ENCODE measurements around the gene ENTPD7.

Gene ENTPD7

GRCh38 chr10:99652800-99653390 lies 6.4 kb upstream of the ENTPD7 start:
- no peak for DNase-seq

- no peak for DNase-seq
These were observed 4.7 kb upstream of the ENTPD7 start for GRCh38 chr10:99654390-99655175.

- DNase-seq = no peak
These were observed 2.9 kb upstream of the ENTPD7 start for GRCh38 chr10:99656199-99657064.

- peak; percentile 13 for DNase-seq
These were observed 683 bp upstream of the ENTPD7 start for GRCh38 chr10:99658622-99659030.

- DNase-seq = peak; percentile 5
These were observed 608 bp downstream of the ENTPD7 start for GRCh38 chr10:99659868-99660366.

- DNase-seq = no peak
These were observed 1.5 kb downstream of the ENTPD7 start for GRCh38 chr10:99660662-99661376.

GRCh38 chr10:99661377-99661763 lies 2.1 kb downstream of the ENTPD7 start:
- no peak for DNase-seq

- DNase-seq = no peak
These were observed 6.0 kb downstream of the ENTPD7 start for GRCh38 chr10:99665304-99665703.

GRCh38 chr10:99667108-99667751 lies 7.9 kb downstream of the ENTPD7 start:
- no peak for DNase-seq

- no peak for DNase-seq
These were observed 12.1 kb downstream of the ENTPD7 start for GRCh38 chr10:99671386-99671785.

- no peak for DNase-seq
These were observed 13.6 kb downstream of the ENTPD7 start for GRCh38 chr10:99672884-99673283.

- no peak for DNase-seq
These were observed 14.2 kb downstream of the ENTPD7 start for GRCh38 chr10:99673492-99673891.

GRCh38 chr10:99674762-99675161 lies 15.5 kb downstream of the ENTPD7 start:
- no peak for DNase-seq

- no peak for DNase-seq
These were observed 17.1 kb downstream of the ENTPD7 start for GRCh38 chr10:99676426-99676825.

GRCh38 chr10:99676895-99677294 lies 17.6 kb downstream of the ENTPD7 start:
- DNase-seq = no peak

- no peak for DNase-seq
These were observed 19.6 kb downstream of the ENTPD7 start for GRCh38 chr10:99678921-99679320.

- no peak for DNase-seq
These were observed 22.2 kb downstream of the ENTPD7 start for GRCh38 chr10:99681553-99681952.

GRCh38 chr10:99682032-99682431 lies 22.7 kb downstream of the ENTPD7 start:
- no peak for DNase-seq

GRCh38 chr10:99682752-99683151 lies 23.4 kb downstream of the ENTPD7 start:
- no peak for DNase-seq

- no peak for DNase-seq
These were observed 26.3 kb downstream of the ENTPD7 start for GRCh38 chr10:99685597-99685967.

GRCh38 chr10:99689461-99689860 lies 30.2 kb downstream of the ENTPD7 start:
- DNase-seq = no peak

- no peak for DNase-seq
These were observed 34.7 kb downstream of the ENTPD7 start for GRCh38 chr10:99693933-99694583.

All from NCI-H345 (cell line).